MM.1S (cell line): ENCODE results near the gene NGB.

Experiments
- CTCF ChIP-seq: fragments of 300-600 bp; sonication (generic); IDR thresholded peaks from 2 replicates; pipeline ENCODE4 v1.5.1; 2016; ENCODE audit warnings: antibody characterized with exemption, low read length, mixed read lengths
- EZH2 ChIP-seq: fragments of 300-600 bp; sonication (generic); optimal IDR thresholded peaks from 2 replicates; pipeline ENCODE3; 2017; ENCODE audit warnings: low read depth, mild to moderate bottlenecking, antibody characterized with exemption, low read length, mixed read lengths
- EZH2phosphoT487 ChIP-seq: fragments of 300-600 bp; sonication (generic); IDR thresholded peaks from 2 replicates; pipeline ENCODE4 v1.6.1; 2018; ENCODE audit warnings: antibody characterized with exemption, low read length

DNA sequence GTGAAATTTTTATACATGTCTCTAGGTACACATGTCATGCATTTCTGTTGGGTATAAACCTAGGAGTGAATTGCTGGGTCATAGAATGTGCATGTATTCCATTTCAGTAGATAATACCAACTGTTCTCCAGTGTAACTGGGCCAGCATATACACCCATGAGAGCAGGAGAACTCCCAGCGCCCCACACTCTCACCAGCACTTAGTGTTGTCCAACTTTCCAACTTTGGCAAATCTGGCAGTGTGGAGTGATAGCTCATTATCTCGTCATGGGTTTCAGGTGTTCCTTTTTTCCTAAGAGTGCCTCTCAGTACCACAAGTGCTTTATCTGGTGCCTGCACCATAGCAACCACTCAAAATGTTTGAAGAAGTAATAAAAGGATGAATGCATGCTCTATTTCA is 40.1 kb downstream of the NGB start:
- TF ChIP-seq CTCF, result no peak
- TF ChIP-seq EZH2, result no peak
- TF ChIP-seq EZH2phosphoT487, result no peak
